Activated effector memory CD4-positive, alpha-beta T cell treated with anti-CD3 and anti-CD28 coated beads, Interleukin-2, amount 50 U/mL, for 16 hours (primary cell): ENCODE measurements around the gene HOXC6.

Experiments
- DNase-seq: peaks from one replicate; pipeline ENCODE4 v3.0.0-alpha.2; 2020

The HOXC6 gene

GRCh38 chr12:54028314-54029201, at the start of gene HOXC6:
Gene HOXC6 (plus strand): TSS chr12:54028440. CDS start chr12:54028522, 82 bp downstream.
- no peak for DNase-seq

- DNase-seq, result no peak
These were observed 49.5 kb upstream of the HOXC6 start for GRCh38 chr12:53978477-53979356.

GRCh38 chr12:53980104-53980801, 48.0 kb upstream of the HOXC6 start:
- DNase-seq, result no peak

GRCh38 chr12:53980802-53981496, 47.3 kb upstream of the HOXC6 start:
- DNase-seq, result no peak

GRCh38 chr12:53981634-53982565, 46.3 kb upstream of the HOXC6 start:
- DNase-seq, result no peak

GRCh38 chr12:53982648-53983567, 45.3 kb upstream of the HOXC6 start:
- DNase-seq, result no peak

GRCh38 chr12:53983568-53983949, 44.7 kb upstream of the HOXC6 start:
- no peak for DNase-seq

GRCh38 chr12:53983950-53984572, 44.2 kb upstream of the HOXC6 start:
- DNase-seq, result no peak

- DNase-seq, result peak; percentile 91
These were observed 43.1 kb upstream of the HOXC6 start, which contains the start of gene HOXC10 for GRCh38 chr12:53984901-53985691. Gene HOXC10 (plus strand): TSS chr12:53985146. CDS start chr12:53985260, 114 bp downstream.

GRCh38 chr12:53985692-53985993, 42.6 kb upstream of the HOXC6 start:
- no peak for DNase-seq

- DNase-seq, result no peak
These were observed 42.1 kb upstream of the HOXC6 start for GRCh38 chr12:53985994-53986685.

GRCh38 chr12:53986686-53987483, 41.4 kb upstream of the HOXC6 start:
- DNase-seq, result no peak

GRCh38 chr12:53987787-53988230, 40.4 kb upstream of the HOXC6 start:
- no peak for DNase-seq

- no peak for DNase-seq
These were observed 39.6 kb upstream of the HOXC6 start for GRCh38 chr12:53988541-53989226.

- DNase-seq, result no peak
These were observed 38.8 kb upstream of the HOXC6 start for GRCh38 chr12:53989227-53990113.
